WTC11 (cell line): ENCODE measurements around the gene LRFN2. TPM values are rescaled to one million over a fixed set of nuclear protein-coding genes. Genes with fewer than 3 reads are reported as not detected.

Experiments
- ATAC-seq: fragments of 200-7000 bp; cut with Tn5 transposase; 2 replicates; pipeline ENCODE4 v1.10.0; 2021; ENCODE audit warnings: mild to moderate bottlenecking, moderate library complexity
- CTCF ChIA-PET: fragments of 300-600 bp; sonication (Branson Sonifier 250); formaldehyde crosslinking; loops from one replicate; lab custom pipeline; 2021; ENCODE audit warnings: antibody characterized with exemption; lab: Charles Lee
- POLR2A ChIA-PET: fragments of 350-600 bp; sonication (Branson Sonifier 250); formaldehyde crosslinking; loops from one replicate; lab custom pipeline; 2021; ENCODE audit warnings: antibody characterized with exemption; lab: Charles Lee
- DNase-seq: peaks from one replicate; pipeline ENCODE4 v3.0.0; 2021; ENCODE audit warnings: low spot score
- H3K27ac Mint-ChIP-seq: 2 replicates; pipeline ENCODE4 v1.8.0; 2021; ENCODE audit warnings: mixed read lengths
- H3K27me3 Mint-ChIP-seq: 2 replicates; pipeline ENCODE4 v1.8.0; 2021; ENCODE audit warnings: low read depth, mild to moderate bottlenecking, moderate library complexity, mixed read lengths
- H3K36me3 Mint-ChIP-seq: 2 replicates; pipeline ENCODE4 v1.8.0; 2021; ENCODE audit warnings: mixed read lengths
- H3K4me1 Mint-ChIP-seq: 2 replicates; pipeline ENCODE4 v1.8.0; 2022; ENCODE audit warnings: mixed read lengths
- H3K4me3 Mint-ChIP-seq: 2 replicates; pipeline ENCODE4 v1.8.0; 2021; ENCODE audit warnings: mild to moderate bottlenecking, moderate library complexity, mixed read lengths
- H3K9me3 Mint-ChIP-seq: 2 replicates; pipeline ENCODE4 v1.8.0; 2021; ENCODE audit warnings: mixed read lengths
- E2F4 ChIP-seq: sonication (generic); formaldehyde crosslinking; IDR thresholded peaks from 2 replicates; pipeline ENCODE4 v1.8.1; 2022; ENCODE audit warnings: low read depth, mild to moderate bottlenecking, moderate library complexity, missing genetic modification reagents, borderline replicate concordance
- E2F5 ChIP-seq: sonication (generic); formaldehyde crosslinking; IDR thresholded peaks from 2 replicates; pipeline ENCODE4 v1.8.1; 2022; ENCODE audit warnings: mild to moderate bottlenecking, moderate library complexity, missing genetic modification reagents
- GTF2I ChIP-seq: fragments of 250-450 bp; sonication (Bioruptor Pico); conservative IDR thresholded peaks from 2 replicates; pipeline ENCODE4 v1.4.0; 2021; ENCODE audit warnings: mild to moderate bottlenecking
- PREB ChIP-seq: sonication (generic); formaldehyde crosslinking; IDR thresholded peaks from 2 replicates; pipeline ENCODE4 v1.8.1; 2022; ENCODE audit warnings: mild to moderate bottlenecking, missing genetic modification reagents, moderate library complexity, borderline replicate concordance
- PRRX2 ChIP-seq: fragments of 250-450 bp; sonication (Bioruptor Pico); IDR thresholded peaks from 2 replicates; pipeline ENCODE4 v1.8.0; 2021; ENCODE audit warnings: mild to moderate bottlenecking
- SOX15 ChIP-seq: fragments of 250-450 bp; sonication (Bioruptor Pico); IDR thresholded peaks from 2 replicates; pipeline ENCODE4 v1.9.0; 2021; ENCODE audit warnings: mild to moderate bottlenecking
- SP1 ChIP-seq: sonication (generic); formaldehyde crosslinking; conservative IDR thresholded peaks from 2 replicates; pipeline ENCODE4 v1.8.1; 2022; ENCODE audit warnings: missing genetic modification reagents
- TCF7 ChIP-seq: sonication (generic); formaldehyde crosslinking; IDR thresholded peaks from 2 replicates; pipeline ENCODE4 v1.8.0; 2022; ENCODE audit warnings: mild to moderate bottlenecking, low read depth, missing genetic modification reagents, moderate library complexity
- ZBTB21 ChIP-seq: sonication (generic); formaldehyde crosslinking; IDR thresholded peaks from 2 replicates; pipeline ENCODE4 v1.8.1; 2023; ENCODE audit warnings: mild to moderate bottlenecking, missing genetic modification reagents, borderline replicate concordance
- ZNF317 ChIP-seq: sonication (generic); formaldehyde crosslinking; IDR thresholded peaks from 2 replicates; pipeline ENCODE4 v1.8.1; 2023; ENCODE audit warnings: low read depth, mild to moderate bottlenecking, moderate library complexity, missing genetic modification reagents, borderline replicate concordance
- ZNF532 ChIP-seq: fragments of 250-450 bp; sonication (Bioruptor Pico); IDR thresholded peaks from 2 replicates; pipeline ENCODE4 v1.9.0; 2021; ENCODE audit warnings: mild to moderate bottlenecking, borderline replicate concordance
- ZSCAN18 ChIP-seq: fragments of 250-450 bp; sonication (Bioruptor Pico); IDR thresholded peaks from 2 replicates; pipeline ENCODE4 v2.1.2; 2022; ENCODE audit warnings: mild to moderate bottlenecking, moderate library complexity
- total RNA-seq: library from RNA; stranded (reverse); gene quantifications from 3 replicates; pipeline ENCODE4 v1.2.3, GENCODE V29; 2021
- TF ChIP-seq, protein P1 (sequence below): fragments of 250-450 bp; sonication (Bioruptor Pico); conservative IDR thresholded peaks from 2 replicates; pipeline ENCODE4 v1.9.0; 2021; ENCODE audit warnings: mild to moderate bottlenecking
- TF ChIP-seq, protein P2 (sequence below): sonication (generic); formaldehyde crosslinking; IDR thresholded peaks from 2 replicates; pipeline ENCODE4 v1.8.0; 2022; ENCODE audit warnings: mild to moderate bottlenecking, missing genetic modification reagents

The LRFN2 gene
- total RNA-seq, 1 experiment from 2014 or later, result 1.6 TPM

DNA sequence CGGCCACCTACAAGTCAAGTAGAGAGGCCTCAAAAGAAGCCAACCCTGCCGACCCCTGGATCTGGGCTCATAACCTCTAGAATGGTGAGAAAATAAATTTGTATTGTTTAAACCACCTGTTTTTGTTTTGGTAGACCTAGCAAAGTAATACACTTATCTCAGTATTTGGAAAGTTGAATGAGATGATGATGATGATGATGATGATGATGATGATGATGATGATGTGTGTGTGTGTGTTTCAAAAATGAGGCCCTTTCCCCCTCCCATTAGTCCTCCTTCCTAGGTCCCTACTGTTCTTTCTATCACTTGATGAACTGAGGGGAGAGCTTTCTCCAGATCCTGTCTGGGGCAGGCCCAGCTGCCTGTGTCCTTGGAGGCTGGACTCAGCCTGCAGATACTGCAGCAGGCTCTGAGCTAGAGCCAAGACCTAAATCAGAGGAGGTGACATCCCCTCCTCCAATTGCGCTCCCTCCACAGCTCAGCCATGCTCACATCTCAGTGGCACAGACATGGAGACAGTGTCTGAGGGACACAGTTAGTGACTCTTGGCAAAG is 120.1 kb downstream of the LRFN2 start (continued):
- TF ChIP-seq E2F4 (CRISPR knock-in tag) (no peak), ZNF317 (no peak), ZSCAN18 (CRISPR knock-in tag) (no peak), GTF2I (no peak), TCF7 (CRISPR knock-in tag) (no peak), SOX15 (CRISPR knock-in tag) (no peak)
- TF ChIP-seq, protein P1, sequence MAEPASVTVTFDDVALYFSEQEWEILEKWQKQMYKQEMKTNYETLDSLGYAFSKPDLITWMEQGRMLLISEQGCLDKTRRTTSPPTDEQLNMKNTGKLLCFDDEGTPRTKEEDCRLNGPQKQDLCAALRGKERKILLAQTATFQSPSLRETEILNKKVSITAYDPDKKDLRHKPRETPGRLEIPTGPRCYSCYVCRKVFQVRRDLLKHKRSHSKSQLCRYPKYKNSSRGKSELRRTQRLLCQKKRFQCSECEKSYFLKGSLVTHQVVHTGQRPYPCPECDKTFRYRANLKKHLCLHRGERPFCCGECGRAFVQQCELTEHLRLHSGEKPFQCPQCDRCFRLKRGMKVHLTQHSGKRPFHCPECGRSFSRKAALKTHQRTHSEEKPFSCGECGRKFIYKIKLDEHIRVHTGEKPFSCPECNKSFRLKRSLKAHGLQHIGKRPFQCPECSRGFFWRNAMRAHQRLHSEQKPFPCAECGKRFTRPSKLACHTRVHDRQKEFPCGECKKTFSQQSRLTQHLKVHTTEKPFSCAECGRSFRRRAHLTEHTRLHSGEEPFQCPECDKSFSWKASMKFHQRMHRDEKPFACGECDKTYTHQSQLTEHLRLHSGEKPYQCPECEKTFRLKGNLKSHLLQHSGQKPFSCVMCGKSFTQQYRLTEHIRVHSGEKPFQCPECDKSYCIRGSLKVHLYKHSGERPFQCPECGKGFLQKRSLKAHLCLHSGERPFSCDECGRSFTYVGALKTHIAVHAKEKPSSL (CRISPR knock-in tag), result no peak
- TF ChIP-seq, protein P2, sequence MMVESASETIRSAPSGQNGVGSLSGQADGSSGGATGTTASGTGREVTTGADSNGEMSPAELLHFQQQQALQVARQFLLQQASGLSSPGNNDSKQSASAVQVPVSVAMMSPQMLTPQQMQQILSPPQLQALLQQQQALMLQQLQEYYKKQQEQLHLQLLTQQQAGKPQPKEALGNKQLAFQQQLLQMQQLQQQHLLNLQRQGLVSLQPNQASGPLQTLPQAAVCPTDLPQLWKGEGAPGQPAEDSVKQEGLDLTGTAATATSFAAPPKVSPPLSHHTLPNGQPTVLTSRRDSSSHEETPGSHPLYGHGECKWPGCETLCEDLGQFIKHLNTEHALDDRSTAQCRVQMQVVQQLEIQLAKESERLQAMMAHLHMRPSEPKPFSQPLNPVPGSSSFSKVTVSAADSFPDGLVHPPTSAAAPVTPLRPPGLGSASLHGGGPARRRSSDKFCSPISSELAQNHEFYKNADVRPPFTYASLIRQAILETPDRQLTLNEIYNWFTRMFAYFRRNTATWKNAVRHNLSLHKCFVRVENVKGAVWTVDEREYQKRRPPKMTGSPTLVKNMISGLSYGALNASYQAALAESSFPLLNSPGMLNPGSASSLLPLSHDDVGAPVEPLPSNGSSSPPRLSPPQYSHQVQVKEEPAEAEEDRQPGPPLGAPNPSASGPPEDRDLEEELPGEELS, result no peak
- TF ChIP-seq, all 79 proteins: peak for 0

GRCh38 chr6:40461643-40462042 is 125.5 kb downstream of the LRFN2 start:
- no peaks in the 10 kb centered on the region for H3K4me1 Mint-ChIP-seq
- DNase-seq (no peak), ATAC-seq (no peak)
- no peaks in the 10 kb centered on the region for H3K27me3 Mint-ChIP-seq
- ChIA-PET POLR2A (no interaction called here), CTCF (interaction anchor here (1.5 kb wide), 1 partner anchor 131 kb away, joined by 3 read pairs; no protein-coding TSS in a partner anchor)
- no peaks in the 10 kb centered on the region for H3K36me3 Mint-ChIP-seq
- no peak overlapping the region for H3K4me3 Mint-ChIP-seq
- no peak for TF ChIP-seq ZNF532 (CRISPR knock-in tag)
- TF ChIP-seq, all 79 proteins: peak for 0
- Mint-ChIP-seq H3K27ac (no peak overlapping the region), H3K9me3 (peaks cover 6% of the 10 kb centered on the region)

GRCh38 chr6:40460380-40460779 is 126.8 kb downstream of the LRFN2 start:
- H3K9me3 Mint-ChIP-seq, result peaks cover 6% of the 10 kb centered on the region
- no peaks in the 10 kb centered on the region for H3K27me3 Mint-ChIP-seq
- ChIA-PET POLR2A (no interaction called here), CTCF (interaction anchor here (0.9 kb wide), 1 partner anchor 132 kb away, joined by 3 read pairs; no protein-coding TSS in a partner anchor)
- no peaks in the 10 kb centered on the region for H3K36me3 Mint-ChIP-seq
- ATAC-seq (no peak), DNase-seq (no peak)
- no peak overlapping the region for H3K4me3 Mint-ChIP-seq
- H3K4me1 Mint-ChIP-seq, result no peaks in the 10 kb centered on the region
- no peak overlapping the region for H3K27ac Mint-ChIP-seq
- TF ChIP-seq E2F5, result no peak
- no peak for TF ChIP-seq PRRX2 (CRISPR knock-in tag)
- TF ChIP-seq ZNF317, result no peak
- TF ChIP-seq SP1 (CRISPR knock-in tag), result no peak
- TF ChIP-seq PREB (CRISPR knock-in tag), result no peak
- TF ChIP-seq, protein P2, result no peak
- no peak for TF ChIP-seq ZBTB21
